Fibroblast of the aortic adventitia (primary cell): ENCODE data around the gene PPP2R3A. TPM values are rescaled to one million over a fixed set of nuclear protein-coding genes. Genes with fewer than 3 reads are reported as not detected.
A peak's percentile ranks its signal among the peaks of the same experiment; 100 is the strongest.

Experiments used
- DNase-seq: peaks from one replicate; pipeline ENCODE4 v3.0.0-alpha.2; 2010; ENCODE audit warnings: low read depth
- H3K4me3 ChIP-seq: 2 replicates; pipeline ENCODE4 v1.5.1; 2011; ENCODE audit warnings: low read depth, mild to moderate bottlenecking, control low read depth, low read length, moderate library complexity
- CTCF ChIP-seq: IDR thresholded peaks from 2 replicates; pipeline ENCODE4 v1.5.1; 2011; ENCODE audit warnings: mild to moderate bottlenecking, low read length, control low read depth, inconsistent platforms; ENCODE audit not compliant: insufficient read depth
- total RNA-seq: library from RNA; depleted of rRNA; stranded (reverse); fragments of >200 nt; gene quantifications from 2 replicates; pipeline ENCODE4 v1.2.3, GENCODE V29; 2012; ENCODE audit warnings: low replicate concordance

The PPP2R3A gene
- total RNA-seq, 1 donor, result 17.9 TPM

GRCh38 chr3:136192831-136193230, 227.3 kb downstream of the PPP2R3A start:
- no peak for DNase-seq
- peak overlapping the region; percentile 95 for H3K4me3 ChIP-seq
- TF ChIP-seq CTCF, result no peak

GRCh38 chr3:136193278-136194054, 227.9 kb downstream of the PPP2R3A start:
- TF ChIP-seq CTCF, result no peak
- DNase-seq, result peak; percentile 24
- peak overlapping the region; percentile 95 for H3K4me3 ChIP-seq

- peak; percentile 38 for DNase-seq
- no peak for TF ChIP-seq CTCF
- H3K4me3 ChIP-seq, result peak overlapping the region; percentile 95
Measured at GRCh38 chr3:136194409-136195257, 229.1 kb downstream of the PPP2R3A start.

GRCh38 chr3:136195258-136196063, 229.9 kb downstream of the PPP2R3A start:
- TF ChIP-seq CTCF, result no peak
- DNase-seq, result peak; percentile 60

GRCh38 chr3:136196064-136196400, 230.5 kb downstream of the PPP2R3A start, which contains the start of gene MSL2:
Gene MSL2 (minus strand): TSS chr3:136196335. CDS start chr3:136195113, 1,222 bp downstream.
- TF ChIP-seq CTCF, result no peak
- peak within 1 kb of the TSS; percentile 95 for H3K4me3 ChIP-seq
- no peak for DNase-seq

More at GRCh38 chr3:136195258-136196063, 229.9 kb downstream of the PPP2R3A start:
- H3K4me3 ChIP-seq, result peak overlapping the region; percentile 95

GRCh38 chr3:136196401-136197158, 231.1 kb downstream of the PPP2R3A start:
- TF ChIP-seq CTCF, result no peak
- peak overlapping the region; percentile 95 for H3K4me3 ChIP-seq
- DNase-seq, result peak; percentile 100
